Large intestine (tissue), 3 donors: ENCODE results near the gene MACROH2A1. TPM values are rescaled to one million over a fixed set of nuclear protein-coding genes. Genes with fewer than 3 reads are reported as not detected.

Experiments
- DNase-seq, 2 donors: peaks; one replicate each; pipeline versions ENCODE4 v3.0.0 to v3.0.0-alpha.2; 2013
- H3K27ac ChIP-seq: one replicate; pipeline ENCODE4 v1.5.1; 2013; ENCODE audit warnings: low read length
- H3K27me3 ChIP-seq: 2 replicates; pipeline ENCODE4 v1.6.1; 2013; ENCODE audit warnings: low read length; ENCODE audit not compliant: control insufficient read depth, insufficient read depth
- H3K36me3 ChIP-seq: 2 replicates; pipeline ENCODE4 v1.6.1; 2013; ENCODE audit warnings: low read length; ENCODE audit not compliant: control insufficient read depth, insufficient read depth
- H3K4me1 ChIP-seq: one replicate; pipeline ENCODE4 v1.6.1; 2013; ENCODE audit warnings: low read length; ENCODE audit not compliant: control insufficient read depth, insufficient read depth
- H3K4me3 ChIP-seq: one replicate; pipeline ENCODE4 v1.5.1; 2013; ENCODE audit warnings: low read length
- H3K9me3 ChIP-seq: one replicate; pipeline ENCODE4 v1.6.1; 2013; ENCODE audit warnings: mild to moderate bottlenecking, low read depth, low read length, moderate library complexity; ENCODE audit not compliant: control insufficient read depth
- WGBS: methylation state at CpG from one replicate; pipeline ENCODE4 v1.1.5; 2013; ENCODE audit warnings: low lambda C conversion rate; ENCODE audit not compliant: insufficient coverage; 5-methylcytosine and 5-hydroxymethylcytosine counted together
- polyA plus RNA-seq: library from polyadenylated mRNA; unstranded; fragments of 120-200 nt; gene quantifications from one replicate; pipeline ENCODE4 v1.2.1, GENCODE V29; 2013

Gene MACROH2A1
- polyA plus RNA-seq, 1 donor = 312 TPM

DNA sequence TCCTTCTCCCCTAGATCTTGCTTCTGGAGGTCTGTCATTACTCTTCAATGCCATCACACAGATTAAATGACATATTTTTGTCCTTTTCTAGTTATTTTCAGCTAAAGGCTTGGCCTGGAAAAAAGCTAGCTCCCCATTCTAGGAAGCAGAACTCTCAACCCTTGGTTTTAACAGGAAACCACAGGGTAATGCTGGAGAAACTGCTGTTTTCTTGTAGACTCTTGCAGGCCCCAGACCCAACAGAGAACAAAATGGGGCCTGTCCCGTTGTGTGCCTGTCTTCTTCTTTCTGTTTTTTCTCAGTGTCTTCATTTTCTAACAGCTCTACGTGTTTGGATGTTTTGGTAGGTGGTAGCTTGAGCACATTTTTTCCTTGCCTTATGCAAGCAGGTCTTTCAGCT lies 26.6 kb upstream of the MACROH2A1 start:
- H3K4me3 ChIP-seq = no peak overlapping the region
- no peaks in the 10 kb centered on the region for H3K27me3 ChIP-seq
- H3K27ac ChIP-seq = no peak overlapping the region
- H3K36me3 ChIP-seq = no peaks in the 10 kb centered on the region
- peaks cover 31% of the 10 kb centered on the region for H3K4me1 ChIP-seq
- peaks cover 10% of the 10 kb centered on the region for H3K9me3 ChIP-seq
- WGBS = 29% methylated on average over 1 of the region's 2 CpGs
- no peak for DNase-seq

DNA sequence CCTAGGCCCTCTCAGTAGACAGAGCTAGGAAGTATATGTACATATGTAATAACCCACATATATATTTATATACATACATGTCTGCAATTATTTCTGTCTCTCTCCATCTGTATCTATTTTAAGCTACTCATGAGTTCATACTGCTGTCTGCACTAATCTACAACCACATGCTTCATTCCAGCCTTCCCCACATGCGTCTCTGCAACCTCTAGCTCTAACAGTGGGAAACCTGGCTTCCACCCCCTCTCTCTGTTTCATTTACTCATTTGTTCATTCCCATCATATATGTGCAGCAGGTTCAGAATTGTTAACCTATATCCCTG lies 24.8 kb upstream of the MACROH2A1 start:
- Histone ChIP-seq H3K4me3 (no peak overlapping the region), H3K27me3 (no peaks in the 10 kb centered on the region), H3K27ac (peak overlapping the region; percentile 25), H3K4me1 (peaks cover 28% of the 10 kb centered on the region), H3K9me3 (peaks cover 12% of the 10 kb centered on the region), H3K36me3 (no peaks in the 10 kb centered on the region)
- WGBS = 100% methylated on average over 1 of the region's 1 CpG
- DNase-seq = no peak

DNA sequence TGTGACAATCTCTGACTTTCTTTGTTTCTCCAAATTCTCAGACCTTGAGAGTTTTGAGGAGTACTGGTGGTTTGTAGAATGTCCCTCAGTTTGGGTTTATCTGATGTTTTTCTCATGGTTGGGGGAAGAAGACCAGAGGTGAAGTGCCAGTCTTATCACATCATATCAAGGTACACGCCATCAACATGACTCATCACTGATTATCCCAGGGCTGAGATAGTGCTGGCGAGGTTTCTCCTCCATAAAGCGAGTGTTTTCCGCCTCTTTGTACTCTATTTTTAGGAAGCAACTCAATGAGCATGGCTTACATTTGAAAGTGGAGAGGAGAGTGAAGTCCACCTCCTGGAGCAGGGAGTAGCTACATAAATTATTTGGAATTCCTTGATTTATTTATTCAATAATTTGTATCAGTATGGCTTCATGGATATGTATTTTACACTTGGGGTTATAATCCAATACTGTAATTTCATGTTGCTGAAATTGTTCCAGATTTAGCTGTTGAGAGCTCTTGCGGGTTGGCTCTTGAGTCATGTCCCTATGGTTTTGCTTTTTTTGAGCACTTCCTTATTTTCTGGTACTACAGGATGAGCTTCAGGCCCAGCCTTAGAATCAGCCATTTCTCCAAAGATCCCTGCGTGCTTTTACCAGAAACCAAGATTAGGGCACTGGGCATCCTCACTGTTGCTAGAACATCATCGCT lies 24.3 kb upstream of the MACROH2A1 start:
- DNase-seq = peak; percentile 55 to 57
- peaks cover 28% of the 10 kb centered on the region for H3K4me1 ChIP-seq
- H3K27me3 ChIP-seq = no peaks in the 10 kb centered on the region
- peaks cover 8% of the 10 kb centered on the region for H3K9me3 ChIP-seq
- WGBS = 8% methylated on average over 2 of the region's 7 CpGs
- H3K36me3 ChIP-seq = no peaks in the 10 kb centered on the region
- peak overlapping the region; percentile 25 for H3K27ac ChIP-seq
- no peak overlapping the region for H3K4me3 ChIP-seq

DNA sequence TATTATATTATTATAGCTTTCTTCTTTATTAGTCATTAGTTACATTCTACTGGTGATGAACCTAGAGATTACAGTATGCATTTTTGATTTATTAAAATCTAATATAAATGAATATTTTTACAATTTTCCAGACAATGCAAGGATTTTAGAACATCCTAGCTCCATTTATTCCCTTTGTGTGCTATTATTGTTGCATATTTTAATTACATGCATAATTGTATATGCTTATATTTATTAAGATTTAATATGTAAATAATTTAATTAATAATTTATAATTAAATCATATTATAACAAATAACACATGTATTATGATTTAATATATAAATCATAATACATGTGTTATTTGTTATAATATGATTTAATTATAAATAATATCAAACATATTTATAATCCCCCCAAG lies 23.4 kb upstream of the MACROH2A1 start:
- Histone ChIP-seq H3K4me1 (peaks cover 28% of the 10 kb centered on the region), H3K27me3 (no peaks in the 10 kb centered on the region), H3K9me3 (peaks cover 3% of the 10 kb centered on the region), H3K27ac (no peak overlapping the region), H3K36me3 (no peaks in the 10 kb centered on the region), H3K4me3 (no peak overlapping the region)
- no peak for DNase-seq

DNA sequence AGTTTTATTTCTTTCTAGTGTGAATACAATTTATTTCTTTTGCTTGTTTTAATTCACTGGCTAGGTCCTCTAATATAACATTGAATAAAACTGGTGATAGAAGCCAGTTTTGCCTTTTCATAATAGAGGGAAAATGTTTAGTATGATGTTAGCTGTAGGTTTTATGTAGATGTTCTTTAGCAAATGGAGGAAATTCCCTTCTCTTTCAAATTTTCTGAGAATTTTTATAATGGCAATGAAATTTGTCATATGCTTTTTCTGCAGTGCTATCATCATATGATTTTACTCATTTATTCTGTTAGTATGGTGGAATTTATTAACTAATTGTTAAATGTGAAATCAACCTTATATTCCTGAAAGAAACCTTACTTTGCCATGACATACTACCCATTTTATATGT lies 18.1 kb upstream of the MACROH2A1 start:
- Histone ChIP-seq H3K4me3 (no peak overlapping the region), H3K27me3 (no peaks in the 10 kb centered on the region), H3K4me1 (no peaks in the 10 kb centered on the region), H3K9me3 (peaks cover 3% of the 10 kb centered on the region), H3K36me3 (no peaks in the 10 kb centered on the region), H3K27ac (no peak overlapping the region)
- DNase-seq = no peak

DNA sequence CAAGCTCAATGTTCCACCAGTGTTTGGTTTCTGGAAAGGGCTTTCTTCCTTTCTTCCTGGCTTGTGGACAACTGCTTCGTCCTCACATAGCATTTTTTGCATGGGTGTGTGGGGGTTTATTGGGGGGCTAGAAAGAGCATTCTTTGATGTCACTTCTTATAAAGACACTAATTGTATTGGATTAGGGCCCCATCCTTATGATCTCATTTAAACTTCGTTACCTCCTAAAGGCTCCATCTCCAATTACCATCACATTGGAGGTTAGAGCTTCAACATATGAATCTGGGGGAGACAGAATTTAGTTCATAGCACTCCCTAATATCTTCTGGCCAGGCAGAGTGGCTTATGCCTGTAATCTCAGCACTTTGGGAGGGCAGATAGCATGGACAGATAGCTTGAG lies 6.1 kb upstream of the MACROH2A1 start:
- Histone ChIP-seq H3K27ac (no peak overlapping the region), H3K27me3 (no peaks in the 10 kb centered on the region), H3K4me1 (peaks cover 10% of the 10 kb centered on the region), H3K36me3 (no peaks in the 10 kb centered on the region), H3K4me3 (no peak overlapping the region), H3K9me3 (peaks cover 10% of the 10 kb centered on the region)
- DNase-seq = no peak
- no CpG with 5 or more reads among the region's 2 CpGs for WGBS

DNA sequence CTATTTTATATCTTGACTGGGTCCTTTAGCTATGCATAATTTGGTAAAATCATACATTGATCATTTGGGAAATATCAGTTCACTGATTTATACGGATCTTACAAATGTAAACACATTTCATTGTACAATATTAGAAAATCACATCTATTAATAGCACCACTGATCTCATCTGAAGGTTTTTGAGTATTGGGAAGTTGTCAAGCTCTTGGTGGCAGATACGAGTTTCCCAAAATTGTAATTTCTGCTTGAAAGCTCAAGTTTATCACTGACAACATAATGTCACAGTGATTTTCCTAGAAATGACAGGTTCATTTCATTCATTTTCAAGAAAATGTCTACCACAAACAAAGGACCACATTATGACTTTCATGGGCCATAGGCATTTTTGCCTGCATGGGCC lies 3.0 kb upstream of the MACROH2A1 start:
- DNase-seq = no peak
- Histone ChIP-seq H3K36me3 (no peaks in the 10 kb centered on the region), H3K27ac (no peak overlapping the region), H3K4me3 (no peak overlapping the region), H3K4me1 (peaks cover 22% of the 10 kb centered on the region), H3K27me3 (no peaks in the 10 kb centered on the region), H3K9me3 (no peaks in the 10 kb centered on the region)
- WGBS = 88% methylated on average over 1 of the region's 2 CpGs

DNA sequence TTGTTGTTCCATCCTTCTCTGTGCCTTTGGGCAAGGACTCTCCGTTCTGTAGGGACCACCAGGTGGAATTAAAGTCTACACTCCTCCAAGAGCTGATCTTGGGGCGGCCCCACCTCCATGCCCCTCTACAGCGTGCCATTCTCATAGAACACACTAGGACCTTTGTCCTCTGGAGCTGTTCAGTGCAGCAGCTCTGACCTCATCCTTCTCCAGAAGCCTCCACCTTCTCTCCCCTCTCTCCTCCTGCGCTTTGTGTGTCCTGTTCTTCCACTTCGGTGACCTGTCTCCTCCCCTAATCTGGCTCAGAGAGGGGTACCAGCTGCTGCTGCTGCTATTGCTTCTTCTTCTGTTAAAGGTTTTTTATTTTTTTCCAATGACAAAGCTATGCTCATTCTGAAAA lies 1.8 kb upstream of the MACROH2A1 start:
- Histone ChIP-seq H3K36me3 (peaks cover 4% of the 10 kb centered on the region), H3K4me3 (no peak overlapping the region), H3K9me3 (no peaks in the 10 kb centered on the region), H3K27me3 (no peaks in the 10 kb centered on the region), H3K4me1 (peaks cover 29% of the 10 kb centered on the region), H3K27ac (peak overlapping the region; percentile 66)
- peak; percentile 70 to 84 for DNase-seq
- WGBS = no CpG with 5 or more reads among the region's 5 CpGs

DNA sequence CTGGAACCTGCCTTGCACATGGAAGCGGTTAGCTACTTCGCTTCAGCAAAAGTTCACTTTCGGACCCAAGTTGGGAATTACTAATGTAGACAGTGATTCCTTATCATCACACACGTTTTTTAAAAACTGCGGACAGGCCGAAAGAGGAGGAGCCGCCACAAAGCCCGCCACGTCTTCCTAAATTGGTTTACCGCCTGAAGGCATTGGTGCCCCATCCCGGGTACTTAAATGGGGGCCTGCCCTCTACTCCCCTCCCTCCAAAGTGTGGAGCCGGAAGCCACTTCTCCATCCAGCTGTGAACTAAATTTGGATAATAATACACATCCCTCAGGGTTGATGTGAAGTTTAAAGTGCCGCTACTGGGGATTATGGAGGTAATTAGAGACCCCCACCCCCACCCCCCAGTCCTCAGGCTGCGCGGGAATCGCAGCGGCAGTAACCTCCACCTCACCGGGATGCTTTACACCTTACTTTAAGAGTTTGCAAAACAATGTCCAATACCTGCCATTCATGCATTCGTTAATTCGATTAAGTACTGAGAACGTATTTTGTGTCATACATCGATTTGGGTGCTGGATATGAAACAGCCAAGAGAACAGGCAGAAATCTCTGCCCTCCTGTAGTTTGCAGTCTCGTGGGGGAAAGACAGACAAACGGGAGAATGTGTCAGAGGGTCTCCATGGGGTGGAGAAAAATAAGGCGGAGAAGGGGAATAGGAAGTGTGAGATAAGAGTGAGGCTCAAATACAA lies 937 bp upstream of the MACROH2A1 start:
- Histone ChIP-seq H3K9me3 (no peaks in the 10 kb centered on the region), H3K36me3 (peaks cover 4% of the 10 kb centered on the region), H3K27ac (peak overlapping the region; percentile 85), H3K4me1 (peaks cover 38% of the 10 kb centered on the region), H3K4me3 (peak overlapping the region; percentile 66), H3K27me3 (no peaks in the 10 kb centered on the region)
- WGBS = 80% methylated on average over 2 of the region's 25 CpGs
- DNase-seq = no peak

DNA sequence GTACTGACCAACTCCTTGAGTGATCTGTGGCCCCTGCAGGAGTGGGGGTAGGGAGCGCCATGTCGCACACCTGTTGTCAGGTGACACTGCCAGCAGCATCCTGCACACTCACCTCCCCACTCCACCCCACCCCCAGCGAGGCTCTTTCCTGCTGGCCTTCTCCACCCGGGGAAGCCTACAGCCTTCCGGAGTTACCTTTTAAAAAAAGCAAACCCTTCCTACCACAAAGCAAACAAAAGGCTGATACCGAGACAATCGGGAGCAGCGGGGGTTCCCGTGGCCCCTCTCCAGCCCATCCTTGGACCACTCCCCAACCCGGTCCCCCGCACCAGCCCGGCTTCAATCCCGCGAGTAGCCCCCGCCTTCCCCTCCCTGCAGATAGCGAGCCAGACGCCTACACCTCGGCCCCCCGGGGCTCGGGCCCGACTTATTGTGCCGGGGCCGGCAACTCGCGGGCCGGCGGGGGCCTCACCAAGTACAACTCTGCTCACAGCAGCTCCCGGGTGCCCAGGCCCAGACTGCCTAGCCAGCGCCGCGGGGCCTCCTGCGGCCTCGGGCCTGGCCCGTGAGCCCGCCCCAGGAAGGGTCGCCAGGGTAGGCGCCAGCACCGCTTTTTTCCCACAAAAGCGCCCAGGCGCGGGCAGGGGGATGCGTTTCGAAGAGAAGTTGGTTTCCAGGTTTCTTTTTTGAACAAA lies 724 bp downstream of the MACROH2A1 start:
- Histone ChIP-seq H3K4me1 (peaks cover 50% of the 10 kb centered on the region), H3K36me3 (peaks cover 4% of the 10 kb centered on the region), H3K9me3 (no peaks in the 10 kb centered on the region), H3K27me3 (no peaks in the 10 kb centered on the region), H3K27ac (peak overlapping the region; percentile 95), H3K4me3 (peak overlapping the region; percentile 85)
- WGBS = no CpG with 5 or more reads among the region's 43 CpGs
- peak; percentile 76 to 88 for DNase-seq
